GM04503 (cell line): ENCODE measurements around the gene SGPP2.
"Not testable (repeated sequence)": the region's sequence is repeated elsewhere in the genome, so short reads cannot be mapped to it uniquely, and the experiment has no call there.

ENCODE experiments used
- DNase-seq: peaks from one replicate; pipeline ENCODE4 v3.0.0-alpha.2; 2012; ENCODE audit warnings: low read depth

The SGPP2 gene, protein sequence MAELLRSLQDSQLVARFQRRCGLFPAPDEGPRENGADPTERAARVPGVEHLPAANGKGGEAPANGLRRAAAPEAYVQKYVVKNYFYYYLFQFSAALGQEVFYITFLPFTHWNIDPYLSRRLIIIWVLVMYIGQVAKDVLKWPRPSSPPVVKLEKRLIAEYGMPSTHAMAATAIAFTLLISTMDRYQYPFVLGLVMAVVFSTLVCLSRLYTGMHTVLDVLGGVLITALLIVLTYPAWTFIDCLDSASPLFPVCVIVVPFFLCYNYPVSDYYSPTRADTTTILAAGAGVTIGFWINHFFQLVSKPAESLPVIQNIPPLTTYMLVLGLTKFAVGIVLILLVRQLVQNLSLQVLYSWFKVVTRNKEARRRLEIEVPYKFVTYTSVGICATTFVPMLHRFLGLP

DNA sequence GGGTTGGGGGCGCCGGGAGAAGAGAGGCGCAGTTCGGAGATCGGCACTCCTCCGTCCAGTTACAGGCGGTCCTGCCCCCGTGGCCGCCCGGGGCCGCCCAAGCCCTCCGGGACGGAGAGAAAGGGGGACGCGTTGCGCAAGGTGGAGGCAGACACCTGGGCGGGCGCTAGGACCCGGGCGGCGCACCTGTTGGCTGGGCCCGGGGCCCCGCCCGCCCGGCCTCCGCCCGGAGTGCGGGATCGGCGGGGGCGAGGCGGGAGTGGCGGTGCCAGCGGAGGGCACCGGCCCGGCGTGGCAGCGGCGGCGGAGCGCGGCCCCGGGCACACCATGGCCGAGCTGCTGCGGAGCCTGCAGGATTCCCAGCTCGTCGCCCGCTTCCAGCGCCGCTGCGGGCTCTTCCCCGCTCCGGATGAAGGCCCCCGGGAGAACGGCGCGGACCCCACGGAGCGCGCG, at the start of gene SGPP2:
TSS of gene SGPP2 (plus strand) at position 268 of the 453 bp plus-strand sequence. CDS start at position 328, 60 bp downstream.
- DNase-seq = no peak

DNA sequence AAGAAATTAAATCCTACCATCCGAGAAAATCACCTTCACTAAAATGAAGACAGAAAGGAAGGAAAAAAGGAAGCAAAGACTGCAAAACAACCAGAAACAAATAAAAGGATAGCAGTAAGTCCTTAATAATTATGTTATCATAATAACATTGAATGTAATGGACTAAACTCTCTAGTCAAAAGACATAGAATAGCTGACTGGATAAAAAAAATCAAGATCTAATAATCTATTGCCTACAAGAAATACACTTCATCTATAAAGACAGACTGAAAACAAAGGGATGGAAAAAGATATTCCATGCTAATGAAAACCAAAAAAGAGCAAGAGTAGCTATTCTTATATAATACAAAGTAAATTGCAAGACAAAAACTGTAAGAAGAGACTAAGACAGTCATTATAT, 48.5 kb upstream of the SGPP2 start:
- no peak for DNase-seq

DNA sequence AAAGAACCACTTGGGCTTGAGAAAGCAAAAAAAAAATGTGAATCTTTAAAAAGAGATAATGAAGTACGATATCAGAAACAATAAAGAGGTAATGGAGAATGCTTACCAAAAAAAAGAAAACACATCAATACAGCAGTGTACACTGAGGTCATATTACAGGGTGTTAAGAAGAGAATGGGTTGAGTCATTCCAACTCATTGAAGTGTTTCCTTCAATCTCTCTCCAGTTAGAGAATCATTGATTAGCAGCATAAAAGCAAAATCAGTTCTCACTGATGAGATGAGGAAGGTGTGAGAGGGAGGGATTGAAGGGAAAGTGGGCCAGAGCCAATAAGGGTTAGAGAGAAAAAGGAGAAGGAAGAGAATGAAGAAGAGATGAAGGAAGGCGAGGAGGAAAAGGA, 43.9 kb upstream of the SGPP2 start:
- no peak for DNase-seq

DNA sequence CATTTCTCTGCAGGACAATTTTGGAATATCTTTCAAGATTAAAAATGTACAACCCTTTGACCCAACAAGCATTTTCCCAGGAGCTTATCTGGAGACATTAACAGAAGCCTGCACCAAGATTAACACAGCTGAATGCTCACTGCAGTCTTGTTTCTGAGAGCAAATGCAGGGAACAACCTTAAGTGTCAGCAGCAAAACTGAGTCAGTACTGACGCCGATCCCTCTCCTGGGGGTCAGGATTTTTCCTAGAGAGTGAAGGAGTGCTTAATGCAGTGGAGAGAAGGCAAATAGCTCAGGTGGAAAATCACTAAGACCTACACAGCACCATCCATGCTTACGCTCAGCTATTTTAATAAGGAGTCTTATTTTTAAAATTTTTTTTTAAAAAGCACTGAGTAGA, 42.8 kb upstream of the SGPP2 start:
- no peak for DNase-seq

DNA sequence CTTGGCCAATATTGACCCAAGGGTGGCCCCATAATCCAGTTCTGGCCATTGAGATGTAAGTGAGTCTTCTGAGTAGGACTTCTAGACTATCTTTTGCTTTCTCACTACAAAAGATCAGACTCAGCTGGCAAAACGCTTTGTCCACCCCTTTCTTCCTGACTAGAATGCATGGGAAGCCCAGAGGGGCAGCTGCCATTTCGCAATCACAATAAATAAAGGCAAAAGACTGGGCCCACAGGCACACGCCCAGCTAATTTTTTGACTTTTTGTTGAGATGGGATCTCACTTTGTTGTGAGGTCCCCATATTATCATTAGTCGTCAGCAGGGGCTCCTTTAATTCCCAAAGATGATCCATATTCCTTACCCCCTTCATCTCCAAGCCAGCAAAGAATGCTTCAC, 41.1 kb upstream of the SGPP2 start:
- no peak for DNase-seq

DNA sequence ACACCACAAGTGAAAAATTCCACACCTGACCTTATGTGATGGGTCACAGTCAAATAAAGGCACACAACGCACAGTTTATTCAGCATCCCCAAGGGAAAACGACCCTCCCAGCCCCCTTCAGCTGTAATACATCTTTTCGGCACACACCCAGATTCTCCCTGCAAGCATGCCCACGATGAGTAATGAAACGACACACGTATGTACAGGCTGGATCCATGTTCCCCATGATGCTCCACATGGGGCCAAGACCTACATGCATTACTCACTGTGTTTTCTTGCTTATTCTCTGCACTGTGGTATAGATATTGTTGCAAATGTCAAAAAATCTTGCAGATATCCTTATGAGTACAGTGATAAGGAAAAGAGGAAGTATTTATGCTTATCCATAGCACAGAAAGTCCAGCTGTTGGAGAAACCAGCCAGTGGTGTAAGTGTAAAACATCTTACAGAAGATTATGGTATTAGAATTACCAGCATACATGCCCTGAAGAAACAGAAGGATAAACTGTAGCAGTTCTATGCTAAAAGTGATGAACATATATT, 32.5 kb upstream of the SGPP2 start:
- DNase-seq = no peak

DNA sequence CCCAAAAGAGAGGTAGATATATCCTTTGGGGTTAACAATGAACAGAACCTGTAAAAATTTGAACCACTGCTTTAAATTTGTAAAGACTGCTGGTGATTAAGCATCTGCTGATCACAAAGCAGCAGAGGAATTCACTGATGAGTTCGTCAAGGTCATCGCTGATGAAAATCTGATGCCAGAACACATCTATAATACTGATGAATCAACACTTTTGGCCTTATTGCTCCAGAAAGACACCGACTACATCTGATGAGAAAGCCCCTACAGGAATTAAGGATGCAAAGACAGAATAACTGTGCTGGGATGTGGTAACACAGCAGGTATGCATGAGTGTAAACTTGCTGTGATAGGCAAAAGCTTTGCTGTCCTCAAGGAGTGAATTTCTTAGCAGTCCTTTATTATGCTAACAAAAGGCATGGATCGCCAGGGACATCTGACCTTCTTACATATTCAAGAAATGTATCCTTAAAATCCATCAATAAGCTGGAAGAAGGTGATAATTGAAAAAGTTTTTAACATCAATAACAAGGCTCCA, 30.5 kb upstream of the SGPP2 start:
- no peak for DNase-seq

DNA sequence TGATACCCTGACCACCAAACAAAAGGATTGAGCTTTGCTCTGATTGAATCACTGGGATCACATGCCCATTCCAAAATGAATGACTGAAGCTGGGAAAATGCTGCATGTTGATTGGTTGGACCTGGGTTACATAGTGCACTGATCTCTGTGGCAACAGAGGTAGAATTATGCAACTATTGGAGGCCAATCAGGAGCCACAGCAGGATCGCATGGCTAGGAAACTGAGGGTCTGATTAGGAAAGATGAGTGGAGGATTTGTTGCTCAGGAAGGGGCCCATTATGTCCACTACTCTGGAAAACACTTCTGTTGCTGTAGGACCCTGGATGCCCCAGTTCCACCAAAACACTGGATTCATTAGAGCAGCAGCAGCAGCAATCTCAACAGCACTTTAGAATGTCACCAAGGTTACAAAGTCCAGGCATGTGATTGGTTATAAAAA, 25.9 kb upstream of the SGPP2 start:
- DNase-seq = no peak

DNA sequence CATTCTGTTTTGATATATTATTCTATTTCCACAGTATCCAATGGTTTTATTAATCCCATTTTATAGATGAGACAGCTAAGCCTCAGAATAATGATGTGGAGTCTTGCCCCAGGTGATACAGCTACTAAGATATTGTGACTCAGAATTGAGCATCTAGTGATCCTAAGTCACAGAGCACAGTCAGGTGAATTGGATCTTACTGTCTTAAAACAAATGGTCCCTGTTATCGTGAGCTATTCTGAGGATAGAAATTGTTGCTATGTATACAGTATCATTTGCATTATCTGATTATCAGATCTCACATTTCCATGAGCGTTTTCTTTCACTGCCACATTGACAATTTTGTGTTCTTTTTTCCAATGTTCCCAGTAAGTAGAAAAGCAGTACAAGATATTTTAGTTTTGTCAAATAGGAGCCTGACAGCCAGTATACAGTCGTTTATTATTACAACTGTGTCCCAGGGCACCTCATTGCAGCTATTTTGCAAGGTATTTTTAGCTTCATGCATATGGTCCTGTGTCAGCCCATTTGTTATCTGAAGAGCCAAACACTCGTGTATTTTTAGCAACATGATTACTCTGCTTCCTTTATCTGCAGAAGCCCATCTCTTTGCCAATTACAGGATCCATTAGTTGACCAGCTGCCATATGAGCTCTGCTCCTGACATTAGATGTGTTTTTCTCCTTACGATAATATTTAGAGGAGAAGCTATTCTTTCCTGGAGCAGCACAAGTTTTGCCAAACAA, 25.1 kb upstream of the SGPP2 start:
- no peak for DNase-seq

DNA sequence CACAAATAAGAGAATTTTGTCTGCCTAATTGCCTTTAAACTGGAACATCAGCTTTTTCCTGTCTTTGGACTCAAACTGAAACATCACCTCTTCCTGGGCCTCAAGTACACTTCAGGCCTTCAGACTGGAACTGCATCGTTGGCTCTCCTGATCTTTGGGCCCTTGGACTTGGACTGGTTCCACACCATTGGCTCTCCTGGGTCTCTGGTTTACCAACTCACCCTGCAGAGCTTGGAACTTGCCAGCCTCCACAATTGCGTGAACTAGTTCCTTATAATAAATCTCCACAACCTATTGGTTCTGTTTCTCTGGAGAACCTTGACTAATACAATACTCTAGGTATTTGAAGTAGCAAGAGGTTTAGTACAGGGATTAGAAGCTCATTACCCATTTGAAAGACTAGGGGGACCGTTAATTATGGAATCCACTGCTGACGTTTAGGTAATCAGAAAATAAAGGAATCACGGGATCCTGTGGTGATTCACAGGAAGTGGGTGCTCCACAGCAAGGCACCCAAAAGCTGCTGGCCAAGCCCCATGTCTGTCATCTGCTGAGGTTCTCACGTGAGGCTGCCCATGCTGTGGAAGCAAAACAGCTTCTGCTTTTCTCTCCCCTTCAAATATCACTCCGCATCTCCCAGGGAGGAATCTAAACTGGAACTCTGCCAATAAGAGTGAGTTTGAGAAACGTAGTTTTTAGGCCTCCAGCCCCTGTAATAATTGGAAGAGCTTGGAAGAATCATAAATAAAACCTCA, 20.0 kb upstream of the SGPP2 start:
- no peak for DNase-seq

DNA sequence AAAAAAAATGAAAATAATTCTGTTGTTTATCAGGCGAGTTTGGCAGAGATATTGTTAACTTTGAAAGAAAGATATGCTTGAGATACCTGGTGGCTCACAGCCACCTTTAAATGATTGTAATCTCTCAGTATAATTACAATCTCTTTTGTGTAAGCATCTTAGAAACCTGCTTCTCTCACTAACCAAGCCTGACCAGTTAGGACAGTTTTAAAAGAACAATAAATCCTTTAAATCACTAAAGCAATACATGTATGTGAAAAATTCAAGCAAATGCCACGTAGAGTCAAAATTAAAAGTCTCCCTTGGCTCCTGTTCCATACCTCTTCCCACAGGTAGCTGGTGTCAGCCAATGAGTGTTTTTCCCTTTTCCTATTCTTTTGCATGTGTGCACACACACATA, 15.7 kb upstream of the SGPP2 start:
- no peak for DNase-seq

DNA sequence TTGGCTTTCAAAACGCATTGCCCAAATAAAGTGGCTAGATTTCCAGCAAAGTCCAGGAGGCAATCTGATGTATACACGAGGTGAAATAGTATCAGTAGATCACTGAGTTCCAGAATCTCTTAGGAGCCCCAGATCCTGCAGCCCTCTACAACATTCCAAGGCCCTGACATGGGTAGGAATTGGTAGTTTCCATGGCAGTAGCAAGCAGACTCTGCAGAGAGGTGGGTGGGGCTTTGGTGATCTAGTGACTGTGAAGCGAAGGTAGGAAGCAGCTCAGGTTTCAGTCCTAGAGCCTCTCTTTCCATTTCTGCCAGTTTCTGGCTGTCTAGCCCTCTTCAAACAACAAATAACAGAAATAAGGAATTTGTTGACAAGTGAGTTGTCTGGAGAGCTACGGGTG, 13.8 kb upstream of the SGPP2 start:
- DNase-seq = no peak

DNA sequence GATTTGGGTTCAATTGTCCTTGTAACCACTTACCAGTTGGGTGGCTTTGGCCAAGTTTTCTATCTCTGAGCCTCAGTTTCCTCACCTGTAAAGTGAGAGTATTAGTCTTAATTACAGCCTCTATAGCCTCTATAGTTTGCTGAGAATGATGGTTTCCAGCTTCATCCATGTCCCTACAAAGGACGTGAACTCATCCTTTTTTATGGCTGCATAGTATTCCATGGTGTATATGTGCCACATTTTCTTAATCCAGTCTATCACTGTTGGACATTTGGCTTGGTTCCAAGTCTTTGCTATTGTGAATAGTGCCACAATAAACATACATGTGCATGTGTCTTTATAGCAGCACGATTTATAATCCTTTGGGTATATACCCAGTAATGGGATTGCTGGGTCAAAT, 12.0 kb upstream of the SGPP2 start:
- not testable (repeated sequence) for DNase-seq

DNA sequence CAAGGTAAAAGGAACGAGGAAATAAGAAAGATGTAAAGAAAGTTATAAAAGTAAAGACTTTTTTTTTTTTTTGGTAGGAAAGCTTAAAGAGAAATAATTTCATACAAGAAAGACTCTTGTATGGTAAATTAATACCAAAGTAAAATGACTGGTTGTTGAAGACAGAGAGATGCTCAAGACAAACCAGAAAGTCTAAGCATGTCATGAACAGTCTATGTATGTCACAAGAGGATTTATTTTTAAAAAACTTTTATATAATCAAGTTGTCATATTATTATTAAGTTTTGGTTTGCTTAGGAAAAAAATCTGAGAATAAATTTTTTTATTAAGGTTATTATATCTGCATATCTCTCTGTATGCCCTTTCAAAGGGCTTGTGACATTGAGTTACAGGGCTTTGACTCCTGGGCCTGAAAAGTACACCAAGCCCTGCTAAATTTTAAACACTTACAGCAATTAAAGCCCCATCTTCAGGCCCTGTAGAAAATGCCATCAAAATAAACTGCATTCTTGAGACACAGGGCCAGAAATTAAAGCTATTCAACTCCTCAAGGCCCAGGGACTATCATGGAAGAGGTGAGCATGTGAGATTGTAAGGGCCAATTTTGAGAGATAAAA, 10.9 kb upstream of the SGPP2 start:
- no peak for DNase-seq

DNA sequence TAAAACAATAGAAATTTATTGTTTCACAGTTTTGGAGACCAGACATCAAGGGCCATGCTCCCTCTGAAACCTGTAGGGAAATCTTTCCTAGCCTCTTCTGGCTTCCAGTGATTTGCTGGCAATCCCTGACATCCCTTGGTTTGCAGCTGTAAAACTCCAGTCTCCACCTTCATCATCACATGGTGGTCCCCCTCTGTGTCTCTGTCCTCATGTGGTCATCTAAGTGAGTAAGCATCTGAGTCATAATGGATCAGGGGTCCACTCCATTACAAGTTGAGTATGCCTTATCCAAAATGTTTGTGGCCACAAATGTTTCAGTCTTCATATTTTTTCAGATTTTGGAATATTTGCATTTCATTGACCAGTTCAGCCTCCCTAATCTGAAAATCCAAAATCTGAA, 5.6 kb upstream of the SGPP2 start:
- DNase-seq = no peak

DNA sequence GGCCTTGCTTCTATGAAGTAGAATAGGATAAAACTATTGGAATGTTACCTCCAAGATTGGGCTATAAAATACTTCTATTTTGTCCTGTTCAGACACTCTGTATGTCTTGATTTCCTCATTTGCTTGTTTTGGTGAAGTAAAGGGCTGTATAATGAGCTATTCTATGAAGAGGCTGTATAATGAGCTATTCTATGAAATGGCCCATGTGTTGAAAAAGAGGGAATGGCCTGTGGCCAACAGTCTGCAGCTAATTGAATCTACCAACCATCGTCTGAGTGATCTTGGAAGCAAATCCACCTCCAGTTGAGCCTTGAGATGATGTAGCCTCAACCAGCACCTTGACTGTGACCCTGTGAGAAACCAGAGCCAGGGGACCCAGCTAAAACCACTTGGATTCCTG, 3.8 kb upstream of the SGPP2 start:
- no peak for DNase-seq

DNA sequence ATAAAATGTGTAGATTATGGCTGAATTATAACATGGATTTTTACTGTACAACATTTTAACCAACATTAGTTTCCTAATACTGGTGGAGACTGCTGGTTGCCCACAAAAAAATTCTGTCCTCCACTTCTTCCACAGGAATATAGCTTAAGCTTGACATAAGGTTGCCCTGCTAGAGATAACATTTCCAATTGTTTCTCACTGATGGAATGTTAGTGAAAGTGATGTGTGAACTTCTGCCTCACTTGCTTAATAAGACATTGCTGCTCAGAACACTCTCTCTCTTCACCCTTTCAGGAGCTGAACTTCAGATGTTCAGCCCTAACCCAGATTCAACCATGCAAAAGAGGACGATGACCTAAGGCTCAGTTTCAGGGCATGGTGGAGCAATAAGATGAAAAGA, 2.7 kb upstream of the SGPP2 start:
- DNase-seq = no peak

DNA sequence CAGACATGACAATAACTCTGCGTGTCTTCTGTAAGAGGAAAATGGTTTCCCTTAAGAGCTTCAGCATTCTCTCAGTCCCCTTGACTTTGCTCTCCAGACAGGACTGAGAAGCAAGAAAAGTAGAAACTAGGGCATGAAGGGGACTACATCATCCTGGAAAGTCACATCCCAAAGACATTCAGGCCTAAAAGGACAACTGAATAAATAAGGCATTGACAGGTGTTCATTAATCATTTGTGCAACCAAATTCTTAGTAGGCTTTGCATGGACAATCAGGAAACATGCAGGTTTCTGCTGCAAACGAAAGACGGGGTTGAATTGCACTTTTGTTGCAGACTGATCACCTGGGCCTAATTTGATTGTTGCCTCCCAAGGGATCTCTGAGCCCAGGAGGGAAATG, 1.2 kb upstream of the SGPP2 start:
- no peak for DNase-seq

DNA sequence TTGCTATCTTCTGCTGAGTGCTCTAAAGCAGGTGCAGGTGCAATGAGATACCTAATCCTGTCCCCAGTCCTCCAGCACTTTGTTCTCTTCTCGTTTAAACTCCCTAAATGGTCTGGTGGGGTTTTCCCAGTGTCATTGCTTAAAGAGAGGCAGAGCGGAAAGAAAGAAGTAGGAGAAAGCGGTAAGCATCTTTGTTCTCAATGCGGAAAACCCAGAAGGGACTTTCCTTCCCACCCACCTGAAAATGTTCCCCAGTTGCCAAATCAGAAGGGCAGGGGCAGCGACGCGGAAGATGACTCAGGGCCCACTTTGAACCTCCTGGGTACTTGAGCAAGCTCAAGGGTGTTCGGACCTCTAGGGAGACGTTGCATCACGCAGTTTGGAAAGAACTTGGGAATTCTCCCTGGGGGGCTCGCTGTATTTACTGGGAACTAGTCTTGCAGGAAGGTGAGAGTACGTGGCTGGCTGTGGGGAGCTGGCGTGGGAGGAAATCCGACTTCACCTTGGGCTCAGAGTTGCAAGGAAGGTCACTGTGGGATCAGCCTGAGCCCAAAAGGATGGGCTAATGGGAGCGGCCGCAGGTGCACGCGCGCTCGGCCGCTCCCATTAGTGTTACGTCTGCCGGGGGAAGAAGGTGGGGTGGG, 589 bp upstream of the SGPP2 start:
- DNase-seq = no peak

DNA sequence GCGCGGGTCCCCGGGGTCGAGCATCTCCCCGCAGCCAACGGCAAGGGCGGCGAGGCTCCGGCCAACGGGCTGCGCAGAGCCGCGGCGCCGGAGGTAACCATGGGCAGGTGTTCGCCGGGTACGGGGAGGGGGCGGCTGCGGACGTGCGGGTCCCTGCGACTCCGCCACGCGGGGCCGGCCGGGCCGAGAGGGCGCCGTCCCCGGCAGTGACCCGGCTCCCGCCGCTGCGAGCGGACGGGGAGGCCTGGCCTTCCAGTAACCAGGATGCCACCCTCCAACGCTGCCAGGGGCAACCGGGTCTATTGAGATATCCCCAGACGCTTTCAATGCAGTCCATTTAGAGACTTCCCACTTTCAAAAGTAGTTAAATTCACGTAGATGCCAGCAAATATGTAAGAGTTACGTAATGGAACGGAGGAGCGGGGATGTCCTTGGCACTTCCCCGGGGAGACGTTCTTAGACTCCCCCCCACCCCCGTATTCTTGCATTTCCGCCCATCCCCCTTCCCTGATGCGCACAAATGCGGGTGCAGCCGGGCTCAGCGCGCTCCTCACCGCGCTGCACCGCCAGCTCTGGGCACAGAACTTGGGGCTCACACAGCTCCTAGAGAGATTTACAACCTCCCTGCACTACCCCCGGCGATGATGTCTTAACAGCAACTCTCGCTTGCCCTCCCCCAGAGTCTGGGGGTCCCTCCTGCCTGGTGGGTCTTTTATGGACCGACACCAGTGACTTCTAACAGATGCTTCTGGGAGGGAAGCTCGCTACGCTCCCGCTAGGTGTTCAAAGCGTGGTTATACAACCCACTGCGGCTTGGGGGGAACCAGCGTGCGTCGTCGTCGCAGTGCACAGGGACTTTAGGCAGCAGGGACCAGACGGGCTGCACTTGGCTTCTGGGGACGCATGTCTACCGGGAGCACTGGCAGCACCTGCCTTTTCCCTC, 657 bp downstream of the SGPP2 start:
- DNase-seq = no peak
